Measurements from ENCODE around the gene PYROXD2.
"Not testable (repeated sequence)": the region's sequence is repeated elsewhere in the genome, so short reads cannot be mapped to it uniquely, and the experiment has no call there.

The PYROXD2 gene

DNA sequence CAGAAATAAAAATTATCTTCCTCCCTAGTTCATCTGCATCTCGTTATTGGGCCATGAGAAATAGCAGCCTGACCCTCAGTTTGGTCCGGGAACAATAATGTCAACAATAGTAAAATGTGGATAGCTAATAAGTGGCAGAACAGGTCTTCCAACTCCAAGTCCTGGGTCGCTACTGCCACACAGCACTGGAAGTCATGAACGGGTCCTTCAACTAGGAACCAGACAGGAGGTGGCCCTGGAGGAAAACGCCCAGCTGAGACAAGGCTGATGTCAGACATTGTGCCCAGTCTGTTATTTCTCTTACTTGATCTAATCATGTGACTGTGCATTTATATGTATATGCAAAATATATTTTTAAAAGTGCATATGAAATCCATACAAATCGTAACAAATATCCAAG lies 51.8 kb downstream of the PYROXD2 start:
- no peak for DNase-seq

DNA sequence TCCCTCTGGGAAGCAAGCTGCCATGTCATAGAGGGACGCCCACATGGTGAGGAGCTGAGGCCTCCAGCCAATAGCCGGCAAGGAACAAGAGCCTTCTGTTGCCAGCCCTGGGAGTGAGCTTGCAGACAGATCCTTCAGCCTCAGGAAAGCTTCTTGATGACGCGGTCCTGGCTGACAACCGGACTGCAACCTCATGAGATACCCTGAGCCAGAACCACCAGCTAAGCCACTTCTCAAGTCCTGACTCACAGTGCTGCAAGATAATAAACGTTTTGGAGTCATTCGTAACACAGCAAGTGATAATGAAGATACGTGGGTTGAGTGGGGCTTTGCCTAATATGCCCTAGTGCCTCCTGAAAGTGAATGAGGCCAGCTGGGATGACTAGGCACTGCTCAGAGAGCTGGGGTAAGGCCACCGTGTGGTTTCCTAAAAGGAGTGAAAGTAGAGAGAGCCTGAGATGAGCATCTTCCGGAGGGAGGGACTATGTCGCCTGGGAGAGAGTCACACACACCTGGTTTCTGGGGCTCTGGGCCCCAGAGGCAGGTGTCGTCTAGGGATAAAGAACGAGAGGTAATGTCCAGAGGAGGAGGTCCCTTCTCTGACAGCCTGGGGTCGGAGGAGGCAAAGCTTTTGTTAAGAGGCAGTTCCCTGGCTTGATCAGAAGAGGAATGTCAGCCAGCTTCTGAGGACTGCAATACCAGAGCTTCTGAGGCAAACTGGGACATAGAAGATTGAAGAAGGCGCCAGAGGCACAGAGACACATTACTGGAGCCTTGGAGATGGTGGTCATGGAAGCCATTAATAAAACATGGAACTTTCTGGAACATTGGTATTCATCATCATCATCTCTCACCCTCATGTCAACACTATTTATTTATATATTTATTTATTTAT lies 53.6 kb downstream of the PYROXD2 start:
- no peak for DNase-seq

DNA sequence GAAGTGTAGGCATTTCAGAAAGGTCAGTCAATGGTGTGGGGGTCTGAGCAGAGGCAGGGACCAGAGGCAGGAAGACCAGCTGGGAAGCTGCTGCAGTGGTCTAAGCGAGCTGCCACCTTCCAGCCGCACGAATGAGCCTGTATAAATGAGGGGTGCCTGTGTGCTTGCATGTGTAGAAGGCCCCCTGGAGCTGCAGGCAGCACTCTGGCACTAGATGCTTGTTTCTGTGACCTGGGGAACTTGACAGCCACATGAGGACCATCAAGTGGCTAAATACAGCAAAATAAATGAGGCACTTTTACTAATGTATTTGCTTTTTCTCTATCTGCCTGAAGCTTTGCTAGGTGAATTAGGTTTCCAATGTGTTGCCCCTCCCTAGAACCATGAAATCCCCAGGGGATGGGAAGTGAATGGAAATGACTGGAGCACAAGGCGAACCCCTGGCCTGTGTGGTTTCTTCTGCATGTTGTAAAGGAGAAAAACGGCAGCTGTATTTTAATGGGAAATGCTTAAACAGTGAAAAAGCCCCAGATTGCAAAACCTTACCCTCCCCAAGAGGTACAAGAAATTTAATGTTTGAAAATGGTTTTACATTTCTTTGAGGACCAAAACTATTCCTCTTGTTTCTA lies 57.7 kb downstream of the PYROXD2 start:
- no peak for DNase-seq

DNA sequence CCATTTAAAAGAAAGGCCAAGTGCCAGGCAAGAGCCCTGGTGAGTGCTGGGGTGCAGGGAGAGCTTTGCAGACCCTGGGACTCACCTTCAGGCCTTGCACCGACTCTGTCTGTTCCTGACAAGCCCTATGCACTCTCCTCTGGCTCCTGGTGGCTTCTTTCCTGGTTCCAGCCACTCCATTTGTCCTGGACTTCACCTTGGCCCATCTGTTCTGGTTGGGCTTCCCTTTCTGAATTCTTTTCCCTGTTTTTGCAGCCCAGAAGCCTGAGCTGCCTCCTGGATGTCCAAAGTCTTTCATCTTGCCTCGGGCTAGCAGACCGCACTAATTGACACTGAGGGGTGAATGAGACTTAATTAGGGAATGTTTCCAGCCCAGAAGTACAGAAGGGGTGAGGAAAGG lies 60.5 kb downstream of the PYROXD2 start:
- no peak for DNase-seq

GRCh38 chr10:98353170-98353569 lies 61.8 kb downstream of the PYROXD2 start:
- no peak for DNase-seq

DNA sequence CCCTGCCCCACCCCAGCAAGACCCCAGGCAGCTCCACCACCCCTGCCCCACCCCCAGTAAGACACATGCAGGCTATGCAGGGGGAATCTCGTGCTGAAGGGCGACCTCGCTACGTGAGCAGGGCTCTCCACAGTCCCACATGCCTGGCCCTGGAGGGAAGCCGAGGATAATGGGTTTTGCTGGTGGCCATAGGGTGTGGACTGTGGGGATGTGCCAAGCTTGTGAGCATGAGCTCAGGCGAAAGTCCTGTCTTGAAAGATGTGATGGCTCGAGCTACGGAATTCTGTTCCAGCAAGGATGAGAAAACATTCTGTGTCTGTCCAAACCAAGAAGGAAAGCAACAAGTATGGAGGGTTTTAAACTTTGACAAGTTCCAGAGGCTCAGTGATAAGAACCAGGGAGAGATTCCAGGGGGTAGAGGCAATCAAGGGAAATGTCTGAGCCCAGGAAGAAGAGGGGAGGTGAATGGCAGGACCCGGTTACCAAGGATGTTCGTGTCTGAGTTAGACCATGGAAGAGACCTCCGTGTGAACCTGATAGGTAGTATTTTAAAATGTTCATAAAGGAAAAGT lies 63.1 kb downstream of the PYROXD2 start:
- no peak for DNase-seq

DNA sequence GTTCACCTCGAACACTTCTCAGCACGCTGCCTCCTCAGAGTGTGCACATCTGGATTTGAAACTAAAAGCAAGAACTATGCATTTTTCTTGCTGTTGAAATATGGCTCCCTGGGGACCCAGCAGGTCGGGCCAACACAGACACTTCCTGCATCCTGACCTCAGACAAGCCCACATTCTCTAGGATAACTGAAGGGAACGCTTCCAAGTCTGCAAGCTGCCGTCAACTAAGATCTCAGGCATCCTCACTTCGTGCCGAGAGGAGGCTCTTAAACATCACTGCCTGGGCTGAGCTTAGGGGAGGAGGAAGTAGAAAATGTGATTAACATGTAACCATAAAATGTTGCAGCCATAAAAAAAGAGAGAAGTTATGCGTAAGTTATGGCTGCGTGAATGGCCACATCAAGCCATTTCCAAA lies 65.5 kb downstream of the PYROXD2 start:
- peak; percentile 51 for DNase-seq

DNA sequence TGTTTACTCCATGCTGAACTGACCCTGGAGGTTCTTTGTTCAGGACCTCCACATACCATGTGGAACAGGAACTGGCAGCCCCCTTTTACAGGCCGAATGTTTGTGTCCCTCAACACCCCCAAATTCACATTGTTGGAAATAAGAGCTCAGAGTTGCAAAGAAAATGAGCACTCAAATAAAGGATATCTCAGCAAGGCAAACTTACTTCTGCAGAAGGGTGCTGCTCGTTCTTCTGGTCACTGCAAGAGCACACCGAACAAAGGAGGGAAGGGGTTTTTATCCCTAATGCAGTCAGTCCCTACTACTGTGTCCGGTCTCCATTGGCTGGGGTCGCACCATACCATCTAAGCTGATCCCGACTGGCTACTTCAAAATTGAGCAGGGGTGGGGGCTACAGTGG lies 68.1 kb downstream of the PYROXD2 start:
- DNase-seq: no peak

- no peak for DNase-seq
Measured at GRCh38 chr10:98344589-98345038, 70.4 kb downstream of the PYROXD2 start.

- DNase-seq: not testable (repeated sequence)
Measured at GRCh38 chr10:98341701-98342100, 73.3 kb downstream of the PYROXD2 start.

DNA sequence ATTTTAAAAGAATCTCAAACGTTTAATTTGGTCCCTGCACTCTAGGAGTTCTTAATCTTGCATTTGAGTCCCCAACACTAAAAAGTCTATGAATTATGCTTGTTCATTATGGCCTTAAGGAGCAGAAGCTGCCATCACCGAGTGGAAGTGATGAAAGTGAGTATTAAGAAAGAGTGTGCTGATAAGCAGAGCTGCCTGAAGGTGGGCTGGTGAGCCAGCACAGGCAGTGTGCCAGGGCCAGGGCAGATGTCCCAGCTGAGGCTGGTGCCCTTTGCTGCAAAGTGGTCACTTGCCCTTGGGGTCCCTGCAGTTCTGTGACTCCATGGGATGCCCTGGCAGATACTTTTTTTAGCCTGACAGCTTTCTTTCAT lies 74.1 kb downstream of the PYROXD2 start:
- DNase-seq: peak; percentile 61

DNA sequence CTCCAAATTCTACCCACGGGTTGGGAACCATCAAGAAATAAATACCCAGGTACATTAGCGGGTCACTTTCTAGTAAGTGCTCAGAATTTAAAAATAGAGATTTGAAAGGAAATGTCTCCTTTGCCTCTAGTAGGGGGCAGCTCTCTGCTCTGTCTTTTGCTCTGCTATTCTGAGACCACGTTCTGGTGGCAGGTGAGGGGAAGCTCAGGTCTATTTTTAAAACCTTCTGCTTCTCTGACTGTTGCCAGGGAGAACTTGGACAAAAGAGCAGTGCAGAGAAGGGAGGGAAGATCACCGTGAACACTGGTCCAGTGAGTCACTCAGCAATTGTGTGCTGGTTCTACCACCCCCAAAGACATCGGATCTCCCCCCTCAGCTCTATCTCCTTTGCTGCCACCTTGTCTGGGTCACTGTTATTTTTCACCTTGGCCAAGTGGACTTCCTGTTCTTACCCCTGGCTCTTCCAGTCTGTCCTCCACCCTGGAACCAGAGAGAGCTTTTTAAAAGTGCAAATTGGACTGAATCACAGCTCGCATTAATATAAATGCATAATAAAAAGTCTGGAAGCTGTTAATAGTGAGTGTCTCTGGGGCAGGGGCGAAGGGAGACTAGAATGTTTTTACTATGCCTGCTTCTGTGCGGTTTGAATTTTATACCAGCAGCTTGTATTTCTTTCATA lies 74.6 kb downstream of the PYROXD2 start:
- no peak for DNase-seq

GRCh38 chr10:98339799-98340198 lies 75.2 kb downstream of the PYROXD2 start:
- DNase-seq: no peak

DNA sequence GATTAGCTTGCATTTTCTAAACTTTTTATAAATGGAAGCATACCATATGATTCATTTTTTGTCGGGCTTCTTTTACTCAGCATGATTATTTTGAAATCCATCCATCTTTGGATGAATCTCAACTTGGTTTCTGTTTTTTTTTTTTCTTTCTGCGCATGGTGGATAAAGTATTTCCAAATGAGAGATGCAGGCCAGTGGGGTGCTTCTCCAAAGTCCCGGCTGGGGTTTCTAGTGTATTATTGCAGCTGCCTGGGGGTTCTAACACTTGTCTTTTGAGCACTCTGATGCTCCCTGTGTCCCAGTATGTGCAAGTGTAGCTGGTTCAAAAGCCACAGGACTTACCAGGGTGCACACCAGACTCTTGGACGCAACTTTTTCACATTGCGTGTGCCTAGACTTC lies 76.1 kb downstream of the PYROXD2 start:
- DNase-seq: no peak

GRCh38 chr10:98338318-98338717 lies 76.7 kb downstream of the PYROXD2 start:
- DNase-seq: no peak

DNA sequence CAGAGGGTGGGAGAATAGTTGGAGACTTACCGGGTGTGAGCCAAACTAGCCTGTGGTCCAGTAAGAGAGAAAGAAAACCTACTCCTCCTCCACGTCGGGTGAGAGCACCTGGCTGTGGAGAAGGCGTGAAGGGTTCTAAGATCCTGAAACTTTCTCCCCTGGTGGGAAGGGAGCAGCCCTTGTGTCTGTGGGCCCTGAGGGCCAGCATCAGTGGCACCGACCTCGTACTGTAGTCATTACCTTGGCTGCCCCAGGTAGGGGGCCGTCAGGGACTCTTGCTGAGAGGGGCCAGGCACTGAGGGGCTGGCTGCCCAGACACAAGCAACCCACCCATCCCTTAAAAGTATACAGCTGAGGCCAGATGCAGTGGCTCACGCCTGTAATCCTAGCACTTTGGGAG lies 77.5 kb downstream of the PYROXD2 start:
- no peak for DNase-seq

Measured in GF-D8 (cell line).